ENCODE data around the gene FOXD2.

FOXD2 gene

GRCh38 chr1:47460456-47460855 is 22.6 kb downstream of the FOXD2 start:
- no peak for TF ChIP-seq REST (IDR thresholded peaks at IDR 0.05; ENCODE audit: insufficient read depth in 1 of 2, low read depth in 2 of 2, low read length in 2 of 2)

- no peak for TF ChIP-seq SIN3A (IDR thresholded peaks at IDR 0.05; ENCODE audit: borderline replicate concordance, insufficient read depth, low read length)
- TF ChIP-seq REST (IDR thresholded peaks at IDR 0.05; ENCODE audit: insufficient read depth in 1 of 2, low read depth in 2 of 2, low read length in 2 of 2), result no peak
- TF ChIP-seq TAF1 (IDR thresholded peaks at IDR 0.05; ENCODE audit: borderline replicate concordance, insufficient read depth, low read length), result no peak
- TF ChIP-seq POLR2AphosphoS5 (IDR thresholded peaks at IDR 0.05; ENCODE audit: low read depth, low read length), result no peak
- no peak for TF ChIP-seq FOXP2 (optimal IDR thresholded peaks at IDR 0.05; ENCODE audit: borderline replicate concordance, extremely low read depth, extremely low read length, insufficient read depth)
Observed at GRCh38 chr1:47465605-47466004, 27.8 kb downstream of the FOXD2 start.

GRCh38 chr1:47468709-47469389 is 31.0 kb downstream of the FOXD2 start:
- TF ChIP-seq SIN3A (IDR thresholded peaks at IDR 0.05; ENCODE audit: borderline replicate concordance, insufficient read depth, low read length) (no peak), TAF1 (IDR thresholded peaks at IDR 0.05; ENCODE audit: borderline replicate concordance, insufficient read depth, low read length) (no peak), FOXP2 (optimal IDR thresholded peaks at IDR 0.05; ENCODE audit: borderline replicate concordance, extremely low read depth, extremely low read length, insufficient read depth) (no peak), REST (IDR thresholded peaks at IDR 0.05; ENCODE audit: insufficient read depth in 1 of 2, low read depth in 2 of 2, low read length in 2 of 2) (no peak), POLR2AphosphoS5 (IDR thresholded peaks at IDR 0.05; ENCODE audit: low read depth, low read length) (no peak)

GRCh38 chr1:47469390-47469759 is 31.5 kb downstream of the FOXD2 start:
- TF ChIP-seq TAF1 (IDR thresholded peaks at IDR 0.05; ENCODE audit: borderline replicate concordance, insufficient read depth, low read length), result no peak
- no peak for TF ChIP-seq REST (IDR thresholded peaks at IDR 0.05; ENCODE audit: insufficient read depth in 1 of 2, low read depth in 2 of 2, low read length in 2 of 2)
- no peak for TF ChIP-seq SIN3A (IDR thresholded peaks at IDR 0.05; ENCODE audit: borderline replicate concordance, insufficient read depth, low read length)
- no peak for TF ChIP-seq FOXP2 (optimal IDR thresholded peaks at IDR 0.05; ENCODE audit: borderline replicate concordance, extremely low read depth, extremely low read length, insufficient read depth)
- TF ChIP-seq POLR2AphosphoS5 (IDR thresholded peaks at IDR 0.05; ENCODE audit: low read depth, low read length), result no peak

GRCh38 chr1:47469910-47470309 is 32.1 kb downstream of the FOXD2 start:
- TF ChIP-seq REST (IDR thresholded peaks at IDR 0.05; ENCODE audit: insufficient read depth in 1 of 2, low read depth in 2 of 2, low read length in 2 of 2) (no peak), SIN3A (IDR thresholded peaks at IDR 0.05; ENCODE audit: borderline replicate concordance, insufficient read depth, low read length) (no peak), TAF1 (IDR thresholded peaks at IDR 0.05; ENCODE audit: borderline replicate concordance, insufficient read depth, low read length) (no peak), FOXP2 (optimal IDR thresholded peaks at IDR 0.05; ENCODE audit: borderline replicate concordance, extremely low read depth, extremely low read length, insufficient read depth) (no peak), POLR2AphosphoS5 (IDR thresholded peaks at IDR 0.05; ENCODE audit: low read depth, low read length) (no peak)

Data from PFSK-1 (cell line).